ENCODE data around the gene COL27A1.

COL27A1 gene

DNA sequence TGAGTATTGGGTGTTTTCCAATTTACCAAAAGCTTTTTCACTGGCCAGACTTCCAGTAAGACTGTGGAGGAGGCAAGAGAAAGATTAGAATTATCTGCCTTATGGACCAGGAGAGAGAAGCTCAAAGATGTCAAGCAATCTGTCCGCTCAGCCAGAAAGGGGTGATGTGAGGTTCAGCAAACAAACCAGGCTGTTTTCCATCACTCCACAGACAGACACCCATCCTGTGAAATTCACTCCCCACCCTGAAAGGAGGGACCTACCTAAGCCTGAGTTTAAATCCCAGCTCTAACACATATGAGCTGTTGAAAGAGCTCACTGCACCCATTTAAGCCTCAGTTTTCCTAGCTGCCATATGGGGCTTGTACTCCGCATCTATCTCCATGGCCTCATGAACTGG, 14.9 kb upstream of the COL27A1 start:
- no peaks in the 10 kb centered on the region for H3K4me1 ChIP-seq (ENCODE audit: control insufficient read depth, low read depth, low read length)

DNA sequence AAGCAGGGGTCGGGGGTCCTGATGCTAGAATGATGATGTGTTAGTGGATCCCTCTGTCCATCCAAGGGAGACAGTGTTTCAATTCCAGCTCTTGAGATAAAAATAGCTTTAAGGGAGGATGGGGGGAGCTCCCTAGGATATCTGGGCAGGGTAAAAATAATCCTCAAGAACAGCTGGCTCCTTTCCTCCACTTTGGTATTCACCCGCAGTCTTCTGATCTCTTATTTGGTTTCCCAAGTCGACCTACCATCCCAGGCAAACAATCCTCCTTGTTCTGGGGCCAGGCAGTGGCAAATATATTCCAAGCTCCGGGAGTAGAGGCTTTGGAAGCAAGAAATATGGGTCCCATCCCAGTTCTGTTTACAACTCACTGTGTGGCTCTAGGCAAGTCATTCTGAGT, 14.5 kb upstream of the COL27A1 start:
- Histone ChIP-seq H3K27ac (ENCODE audit: low read length) (no peak overlapping the region), H3K27me3 (ENCODE audit: control insufficient read depth, insufficient read depth, low read length) (no peaks in the 10 kb centered on the region), H3K4me1 (ENCODE audit: control insufficient read depth, low read depth, low read length) (no peaks in the 10 kb centered on the region), H3K36me3 (ENCODE audit: control insufficient read depth, low read depth, low read length) (no peaks in the 10 kb centered on the region), H3K4me3 (ENCODE audit: low read length) (no peak overlapping the region), H3K9me3 (ENCODE audit: control insufficient read depth, low read depth, low read length) (no peaks in the 10 kb centered on the region), H3K9ac (ENCODE audit: low read length) (no peak overlapping the region)

More for the DNA sequence above, 14.9 kb upstream of the COL27A1 start:
- Histone ChIP-seq H3K9ac (ENCODE audit: low read length) (no peak overlapping the region), H3K27me3 (ENCODE audit: control insufficient read depth, insufficient read depth, low read length) (no peaks in the 10 kb centered on the region), H3K36me3 (ENCODE audit: control insufficient read depth, low read depth, low read length) (no peaks in the 10 kb centered on the region), H3K9me3 (ENCODE audit: control insufficient read depth, low read depth, low read length) (no peaks in the 10 kb centered on the region), H3K27ac (ENCODE audit: low read length) (no peak overlapping the region), H3K4me3 (ENCODE audit: low read length) (no peak overlapping the region)

DNA sequence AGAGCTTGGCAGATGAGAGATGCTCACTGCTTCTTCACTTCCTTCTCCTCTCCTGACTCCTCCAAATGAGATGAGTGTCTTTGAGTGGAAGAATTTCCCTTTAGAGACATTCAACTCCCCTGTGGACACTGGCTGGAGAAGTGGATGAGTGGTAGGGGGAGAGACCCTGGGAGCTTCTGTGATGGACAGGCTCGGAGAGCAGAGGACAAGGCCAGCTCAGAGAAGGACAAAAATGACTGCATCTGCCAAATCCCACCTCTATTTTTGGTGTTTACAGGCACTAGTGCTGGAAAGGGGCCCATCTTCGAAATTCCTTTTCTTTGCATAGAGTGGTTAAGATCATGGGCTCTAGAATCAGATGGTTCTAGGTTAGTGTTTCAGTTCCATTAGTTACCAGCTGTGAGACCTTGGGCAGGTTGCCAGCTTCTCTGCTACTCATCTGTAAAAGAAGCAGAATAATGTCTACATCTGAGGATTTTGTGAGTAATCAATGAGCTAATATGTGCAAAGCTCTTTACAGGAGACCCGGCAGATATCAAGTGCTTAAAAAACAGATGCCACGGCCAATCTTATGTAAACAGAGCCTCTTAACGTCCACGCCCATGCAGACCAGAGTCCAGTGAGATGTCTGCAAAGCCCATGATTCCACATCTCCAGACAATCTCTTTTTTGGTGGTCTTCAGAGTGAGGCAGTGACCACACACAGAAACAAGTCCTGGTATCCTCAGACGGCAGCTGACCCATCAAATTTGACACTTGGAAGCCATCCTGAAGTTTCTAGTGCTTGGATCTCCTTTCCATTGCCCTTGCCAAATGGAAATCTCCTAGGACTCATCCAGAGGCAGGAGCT, 13.6 kb upstream of the COL27A1 start:
- Histone ChIP-seq H3K9ac (ENCODE audit: low read length) (no peak overlapping the region), H3K36me3 (ENCODE audit: control insufficient read depth, low read depth, low read length) (no peaks in the 10 kb centered on the region), H3K27me3 (ENCODE audit: control insufficient read depth, insufficient read depth, low read length) (no peaks in the 10 kb centered on the region), H3K4me3 (ENCODE audit: low read length) (no peak overlapping the region), H3K9me3 (ENCODE audit: control insufficient read depth, low read depth, low read length) (no peaks in the 10 kb centered on the region), H3K27ac (ENCODE audit: low read length) (no peak overlapping the region), H3K4me1 (ENCODE audit: control insufficient read depth, low read depth, low read length) (no peaks in the 10 kb centered on the region)

DNA sequence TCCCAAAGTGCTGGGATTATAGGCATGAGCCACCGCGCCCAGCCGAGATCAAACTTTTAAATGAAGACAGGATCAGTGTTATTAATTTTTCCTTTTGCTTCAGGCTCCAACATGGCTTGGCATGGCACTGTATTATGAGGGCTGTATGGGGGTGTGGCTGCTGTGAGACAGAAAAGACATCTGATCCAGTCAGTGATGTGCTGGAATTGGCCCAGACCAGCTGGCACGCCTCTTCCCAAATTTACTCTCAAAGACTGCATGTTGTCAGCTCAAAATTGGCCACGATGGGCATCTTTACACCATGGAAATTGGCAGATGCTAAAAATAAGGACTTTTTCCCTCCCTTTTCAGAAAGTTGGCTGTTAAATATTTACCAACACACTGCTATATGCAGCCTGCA, 12.1 kb upstream of the COL27A1 start:
- no peaks in the 10 kb centered on the region for H3K36me3 ChIP-seq (ENCODE audit: control insufficient read depth, low read depth, low read length)

DNA sequence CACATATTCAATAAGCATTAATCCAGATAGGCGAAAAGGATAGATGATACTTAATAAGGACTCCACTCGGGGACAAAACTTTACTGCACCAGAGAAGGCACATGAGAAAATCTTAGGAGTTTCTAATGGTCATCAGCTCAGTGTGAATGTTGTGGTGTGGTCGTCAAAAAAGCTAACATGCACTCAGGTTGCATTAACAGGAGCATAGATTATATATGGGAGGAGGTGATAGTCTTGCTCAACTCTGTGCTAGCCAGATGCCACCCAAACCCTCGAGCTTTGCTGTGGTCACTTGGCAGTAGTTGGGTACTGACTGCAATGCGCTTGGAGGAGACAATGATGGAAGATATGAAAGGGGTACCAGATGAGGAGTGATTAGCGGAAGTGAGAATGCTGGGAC, 8.6 kb upstream of the COL27A1 start:
- Histone ChIP-seq H3K4me3 (ENCODE audit: low read length) (no peak overlapping the region), H3K27ac (ENCODE audit: low read length) (no peak overlapping the region), H3K4me1 (ENCODE audit: control insufficient read depth, low read depth, low read length) (no peaks in the 10 kb centered on the region), H3K36me3 (ENCODE audit: control insufficient read depth, low read depth, low read length) (no peaks in the 10 kb centered on the region), H3K9ac (ENCODE audit: low read length) (no peak overlapping the region), H3K9me3 (ENCODE audit: control insufficient read depth, low read depth, low read length) (no peaks in the 10 kb centered on the region), H3K27me3 (ENCODE audit: control insufficient read depth, insufficient read depth, low read length) (peaks cover 3% of the 10 kb centered on the region)

More for the DNA sequence above, 12.1 kb upstream of the COL27A1 start:
- no peak overlapping the region for H3K4me3 ChIP-seq (ENCODE audit: low read length)
- no peaks in the 10 kb centered on the region for H3K27me3 ChIP-seq (ENCODE audit: control insufficient read depth, insufficient read depth, low read length)
- no peak overlapping the region for H3K27ac ChIP-seq (ENCODE audit: low read length)
- no peak overlapping the region for H3K9ac ChIP-seq (ENCODE audit: low read length)
- no peaks in the 10 kb centered on the region for H3K9me3 ChIP-seq (ENCODE audit: control insufficient read depth, low read depth, low read length)
- H3K4me1 ChIP-seq (ENCODE audit: control insufficient read depth, low read depth, low read length) = no peaks in the 10 kb centered on the region

DNA sequence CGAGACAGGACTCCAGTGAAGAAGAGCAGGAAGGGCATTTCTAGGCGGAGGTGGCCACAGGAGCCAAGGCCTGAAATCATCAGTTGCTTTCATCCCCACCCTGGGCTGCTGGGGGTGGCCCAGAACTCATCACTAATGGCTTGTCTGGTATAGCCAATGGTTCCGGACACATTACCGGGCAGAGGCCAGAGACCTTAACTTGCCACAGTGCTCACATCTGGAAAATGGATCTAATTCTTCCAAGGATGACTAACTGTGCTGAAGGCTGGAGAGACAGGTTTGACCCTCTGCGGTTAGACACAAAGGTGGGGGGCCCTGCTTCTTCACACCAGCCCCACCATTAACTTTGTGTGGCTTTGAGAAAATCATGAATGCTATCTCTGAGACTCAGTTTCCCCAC, 6.2 kb upstream of the COL27A1 start:
- Histone ChIP-seq H3K27me3 (ENCODE audit: control insufficient read depth, insufficient read depth, low read length) (peaks cover 21% of the 10 kb centered on the region), H3K4me1 (ENCODE audit: control insufficient read depth, low read depth, low read length) (no peaks in the 10 kb centered on the region), H3K4me3 (ENCODE audit: low read length) (no peak overlapping the region), H3K36me3 (ENCODE audit: control insufficient read depth, low read depth, low read length) (no peaks in the 10 kb centered on the region), H3K9me3 (ENCODE audit: control insufficient read depth, low read depth, low read length) (no peaks in the 10 kb centered on the region), H3K9ac (ENCODE audit: low read length) (no peak overlapping the region), H3K27ac (ENCODE audit: low read length) (no peak overlapping the region)

DNA sequence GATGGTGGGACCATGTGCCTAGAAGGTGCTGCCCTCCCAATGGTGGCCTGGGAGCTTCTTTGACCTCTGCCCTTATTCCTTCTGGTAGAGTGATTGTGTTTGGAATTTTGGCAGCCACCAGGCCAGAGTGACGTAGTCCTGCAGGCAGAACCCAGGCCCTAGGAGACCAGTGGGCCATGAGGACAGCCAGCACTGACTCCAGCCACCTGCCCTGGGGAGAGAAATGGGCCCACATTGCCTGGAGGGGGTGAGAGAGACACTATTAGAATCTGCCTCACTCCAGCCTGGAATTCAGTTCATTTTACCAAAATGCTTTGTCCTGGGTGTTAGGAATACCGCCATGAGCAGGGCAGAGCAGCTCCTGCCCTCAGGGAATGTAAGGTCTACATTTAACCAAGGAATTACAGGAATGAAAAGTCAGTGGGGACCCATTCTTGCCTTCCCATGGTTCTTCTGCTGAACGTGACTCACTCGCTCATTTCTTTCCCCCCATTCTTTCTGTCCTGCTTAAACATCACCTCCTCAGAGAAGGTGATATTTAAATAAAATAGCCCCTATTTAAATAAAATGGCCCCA, 5.5 kb upstream of the COL27A1 start:
- H3K9me3 ChIP-seq (ENCODE audit: control insufficient read depth, low read depth, low read length) = no peaks in the 10 kb centered on the region
- H3K27me3 ChIP-seq (ENCODE audit: control insufficient read depth, insufficient read depth, low read length) = peaks cover 28% of the 10 kb centered on the region

DNA sequence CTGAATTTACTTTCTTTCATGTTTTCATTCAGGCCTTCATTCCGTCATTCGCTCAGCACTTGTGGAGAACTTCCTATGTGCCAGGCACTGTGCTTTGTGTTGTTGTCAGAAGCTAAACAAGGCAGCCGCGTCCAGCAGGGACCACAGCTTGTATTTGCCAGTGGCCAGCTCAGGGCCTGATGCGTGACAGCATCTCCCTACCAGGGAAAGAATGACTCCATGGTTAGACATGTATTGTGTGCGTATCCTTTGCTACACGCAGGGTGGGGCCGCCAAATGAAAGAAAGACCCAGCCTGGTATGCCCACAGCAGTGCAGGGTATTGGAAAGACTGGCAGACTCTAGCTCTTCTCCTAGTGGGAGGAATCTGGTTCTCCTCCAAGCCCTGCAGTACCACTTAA, 4.7 kb upstream of the COL27A1 start:
- Histone ChIP-seq H3K4me1 (ENCODE audit: control insufficient read depth, low read depth, low read length) (peaks cover 4% of the 10 kb centered on the region), H3K27me3 (ENCODE audit: control insufficient read depth, insufficient read depth, low read length) (peaks cover 32% of the 10 kb centered on the region)

More for the DNA sequence above, 5.5 kb upstream of the COL27A1 start:
- no peaks in the 10 kb centered on the region for H3K36me3 ChIP-seq (ENCODE audit: control insufficient read depth, low read depth, low read length)
- H3K9ac ChIP-seq (ENCODE audit: low read length) = no peak overlapping the region
- peaks cover under 1% of the 10 kb centered on the region for H3K4me1 ChIP-seq (ENCODE audit: control insufficient read depth, low read depth, low read length)
- no peak overlapping the region for H3K4me3 ChIP-seq (ENCODE audit: low read length)
- H3K27ac ChIP-seq (ENCODE audit: low read length) = no peak overlapping the region

DNA sequence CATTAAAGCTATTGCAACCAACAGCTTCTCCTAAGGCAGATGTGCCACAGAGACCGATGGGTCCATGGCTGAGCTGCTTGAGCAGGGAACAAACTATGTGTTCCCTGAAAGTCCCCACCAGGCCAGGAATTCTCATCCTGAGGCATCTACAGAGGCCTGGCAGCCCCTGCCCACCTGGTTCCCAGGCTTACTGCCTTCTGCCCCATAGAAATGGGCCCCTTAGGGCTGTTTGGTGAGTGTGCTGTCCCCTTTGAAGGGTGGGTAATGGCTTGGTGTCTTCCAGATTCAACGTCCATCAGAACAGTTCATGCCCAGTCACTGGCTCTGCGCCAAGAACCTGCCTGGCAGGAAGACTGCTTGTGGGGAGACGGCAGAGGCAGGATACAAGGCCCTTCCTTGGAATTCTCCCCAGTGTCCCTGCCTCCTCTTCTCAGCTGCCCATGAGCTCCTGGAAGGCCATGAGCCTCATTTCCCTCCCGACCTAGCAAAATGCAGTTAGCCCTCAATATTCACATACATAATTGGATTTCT, 3.8 kb upstream of the COL27A1 start:
- Histone ChIP-seq H3K4me1 (ENCODE audit: control insufficient read depth, low read depth, low read length) (peaks cover 4% of the 10 kb centered on the region), H3K9me3 (ENCODE audit: control insufficient read depth, low read depth, low read length) (no peaks in the 10 kb centered on the region), H3K27me3 (ENCODE audit: control insufficient read depth, insufficient read depth, low read length) (peaks cover 35% of the 10 kb centered on the region), H3K36me3 (ENCODE audit: control insufficient read depth, low read depth, low read length) (no peaks in the 10 kb centered on the region), H3K9ac (ENCODE audit: low read length) (no peak overlapping the region), H3K27ac (ENCODE audit: low read length) (no peak overlapping the region), H3K4me3 (ENCODE audit: low read length) (no peak overlapping the region)

More for the DNA sequence above, 4.7 kb upstream of the COL27A1 start:
- no peaks in the 10 kb centered on the region for H3K36me3 ChIP-seq (ENCODE audit: control insufficient read depth, low read depth, low read length)
- no peak overlapping the region for H3K9ac ChIP-seq (ENCODE audit: low read length)
- H3K9me3 ChIP-seq (ENCODE audit: control insufficient read depth, low read depth, low read length) = no peaks in the 10 kb centered on the region
- no peak overlapping the region for H3K27ac ChIP-seq (ENCODE audit: low read length)
- no peak overlapping the region for H3K4me3 ChIP-seq (ENCODE audit: low read length)

DNA sequence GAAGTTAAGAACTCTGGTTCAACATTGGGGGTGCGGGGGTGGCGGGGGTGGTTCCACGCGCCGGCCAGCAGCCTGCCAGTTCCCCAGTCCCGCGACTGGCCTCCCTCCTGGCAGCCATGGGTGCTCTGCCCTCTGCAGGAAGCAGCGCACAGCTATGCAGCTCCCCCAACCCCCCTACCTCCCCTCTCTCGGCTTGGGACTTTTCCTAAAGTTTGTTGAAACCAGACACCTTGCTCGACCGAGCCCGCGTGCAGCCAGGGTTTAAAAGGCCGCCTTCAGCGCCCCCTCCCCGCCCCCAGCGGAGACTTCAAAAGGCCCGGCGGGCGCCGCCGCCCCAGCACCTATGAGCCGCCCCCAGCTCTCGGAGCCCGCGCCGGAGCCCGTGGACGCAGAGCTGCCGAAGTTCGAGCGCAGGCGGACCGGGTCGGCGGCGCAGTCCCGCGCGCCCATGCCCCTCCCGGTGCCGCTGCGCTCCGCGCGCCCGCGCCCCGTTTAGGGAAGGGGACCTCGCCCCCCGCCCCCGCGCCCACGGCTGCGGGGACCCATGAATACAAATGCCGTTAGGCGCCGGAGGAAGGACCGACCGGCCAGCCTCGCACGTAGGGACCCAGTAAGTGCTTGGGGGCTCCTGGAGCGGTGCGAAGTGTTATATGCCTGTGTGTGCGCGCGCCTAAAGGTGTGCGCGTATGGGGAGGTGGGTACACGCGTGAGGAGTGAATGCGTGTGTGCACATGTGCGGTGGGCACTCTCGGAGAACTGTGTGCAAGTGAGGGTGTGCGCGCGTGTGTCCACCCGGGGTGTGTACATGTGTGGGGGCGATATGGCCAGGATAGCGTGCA, 1.4 kb upstream of the COL27A1 start:
- H3K9me3 ChIP-seq (ENCODE audit: control insufficient read depth, low read depth, low read length) = no peaks in the 10 kb centered on the region
- peaks cover 9% of the 10 kb centered on the region for H3K4me1 ChIP-seq (ENCODE audit: control insufficient read depth, low read depth, low read length)
- peak overlapping the region; percentile 16 for H3K9ac ChIP-seq (ENCODE audit: low read length)
- H3K36me3 ChIP-seq (ENCODE audit: control insufficient read depth, low read depth, low read length) = no peaks in the 10 kb centered on the region
- H3K27me3 ChIP-seq (ENCODE audit: control insufficient read depth, insufficient read depth, low read length) = peaks cover 53% of the 10 kb centered on the region
- peak overlapping the region; percentile 58 for H3K4me3 ChIP-seq (ENCODE audit: low read length)
- H3K27ac ChIP-seq (ENCODE audit: low read length) = no peak overlapping the region

DNA sequence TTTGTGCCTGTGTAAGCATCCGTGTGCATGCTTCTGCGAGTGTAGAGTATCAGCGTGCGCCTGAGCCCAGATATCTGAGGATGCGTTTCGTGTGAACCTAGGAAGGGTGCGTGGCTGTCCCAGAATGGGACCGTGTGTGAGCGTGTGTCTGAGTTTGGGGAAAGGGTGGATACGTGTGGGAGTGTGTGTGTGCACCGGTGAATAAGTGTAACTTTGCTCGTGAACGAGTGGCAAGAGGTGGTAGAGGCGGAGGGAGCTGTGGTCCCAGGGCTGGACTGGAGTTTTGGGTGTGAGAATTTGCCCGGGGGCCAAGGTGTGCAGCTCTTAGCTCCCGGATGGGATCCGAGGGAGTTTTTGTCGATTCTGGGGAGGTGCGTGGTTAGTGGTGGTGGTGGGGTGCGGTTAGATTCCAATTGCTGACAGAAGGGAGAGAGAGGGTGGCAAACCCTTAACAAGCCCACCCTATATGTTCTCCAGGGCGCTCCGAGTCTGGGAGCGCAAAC, 686 bp upstream of the COL27A1 start:
- Histone ChIP-seq H3K4me3 (ENCODE audit: low read length) (peak overlapping the region; percentile 58), H3K27ac (ENCODE audit: low read length) (no peak overlapping the region), H3K4me1 (ENCODE audit: control insufficient read depth, low read depth, low read length) (peaks cover 9% of the 10 kb centered on the region), H3K36me3 (ENCODE audit: control insufficient read depth, low read depth, low read length) (no peaks in the 10 kb centered on the region), H3K9me3 (ENCODE audit: control insufficient read depth, low read depth, low read length) (no peaks in the 10 kb centered on the region), H3K9ac (ENCODE audit: low read length) (no peak overlapping the region), H3K27me3 (ENCODE audit: control insufficient read depth, insufficient read depth, low read length) (peaks cover 53% of the 10 kb centered on the region)

Measured in iPS-18a (cell line).